HCT116 (cell line): ENCODE measurements around the gene TMEM164. TPM values are rescaled to one million over a fixed set of nuclear protein-coding genes. Genes with fewer than 3 reads are reported as not detected.

ENCODE experiments used
- ATAC-seq: fragments of 200-7000 bp; cut with Tn5 transposase; 2 replicates; pipeline ENCODE4 v1.9.1; 2020; ENCODE audit warnings: mild to moderate bottlenecking, moderate library complexity
- BruUV-seq: library from RNA; stranded (reverse); fragments of 400-500 nt; replicated peaks from 2 replicates; lab custom pipeline; 2021; lab: Mats Ljungman, UMichigan
- CTCF ChIA-PET: fragments of 300-600 bp; sonication (Branson Sonifier 250); formaldehyde crosslinking; loops from one replicate; lab custom pipeline; 2021; ENCODE audit warnings: antibody characterized with exemption; lab: Charles Lee
- POLR2A ChIA-PET: fragments of 300-600, 350-600 bp; sonication (Branson Sonifier 250); formaldehyde crosslinking; loops from one replicate; lab custom pipeline; 2021; ENCODE audit warnings: antibody characterized with exemption; lab: Charles Lee
- RAD21 ChIA-PET, 2 experiments: fragments of 300-600 bp; sonication (Branson Sonifier 250); formaldehyde crosslinking; loops; one replicate each; lab custom pipeline; 2023; ENCODE audit warnings: low total read pairs in 2 of 2; ENCODE audit not compliant: uncharacterized antibody in 2 of 2, unreplicated experiment in 2 of 2, low non-redundant PET in 1 of 2; lab: Charles Lee
- DNase-seq: peaks from one replicate; pipeline ENCODE4 v3.0.0-alpha.2; 2010; ENCODE audit warnings: low read depth, low spot score
- H2AFZ ChIP-seq: fragments of 200-600 bp; shearing (Covaris generic), sonication (generic); 2 replicates; pipeline ENCODE4 v1.6.1; 2017; ENCODE audit warnings: low read depth, mixed run types, mixed read lengths, antibody characterized with exemption, low read length; ENCODE audit not compliant: poor library complexity, severe bottlenecking
- H3K27ac ChIP-seq: 2 replicates; pipeline ENCODE4 v1.5.1; 2012; ENCODE audit warnings: low read depth, low read length
- H3K27me3 ChIP-seq: fragments of 200-600 bp; sonication (generic); 2 replicates; pipeline ENCODE4 v1.6.1; 2016; ENCODE audit warnings: mixed run types, low read length, mixed read lengths; ENCODE audit not compliant: insufficient read depth
- H3K36me3 ChIP-seq, 2 experiments: fragments of 200-500 bp in 1 of 2; fragments of 200-600 bp in 1 of 2; sonication (Bioruptor generic) in 1 of 2; sonication (generic) in 1 of 2; 2 replicates each; pipeline versions ENCODE4 v1.5.1 to v1.6.1; 2014 to 2016; ENCODE audit warnings: low read length in 2 of 2, inconsistent platforms in 1 of 2, mixed read lengths in 1 of 2, mixed run types in 1 of 2; ENCODE audit not compliant: insufficient read depth in 2 of 2, control insufficient read depth in 1 of 2
- H3K4me1 ChIP-seq, 2 experiments: fragments of 200-600 bp in 1 of 2; sonication (generic) in 1 of 2; 2 replicates each; pipeline versions ENCODE4 v1.5.1 to v1.6.1; 2012 to 2017; ENCODE audit warnings: low read length in 2 of 2, inconsistent platforms in 1 of 2, mild to moderate bottlenecking in 1 of 2, mixed read lengths in 1 of 2, mixed run types in 1 of 2, moderate library complexity in 1 of 2; ENCODE audit not compliant: insufficient read depth in 2 of 2, control insufficient read depth in 1 of 2
- H3K4me2 ChIP-seq: fragments of 200-600 bp; sonication (generic); 2 replicates; pipeline ENCODE4 v1.6.1; 2017; ENCODE audit warnings: mixed run types, low read length, mixed read lengths
- H3K4me3 ChIP-seq, 2 experiments: fragments of 200-600 bp in 1 of 2; sonication (generic) in 1 of 2; replicated peaks in 1 of 2; 2 replicates each; pipeline ENCODE4 v1.5.1; 2011 to 2016; ENCODE audit warnings: low read length in 2 of 2, control low read depth in 1 of 2, low read depth in 1 of 2, mild to moderate bottlenecking in 1 of 2, mixed read lengths in 1 of 2, mixed run types in 1 of 2
- H3K79me2 ChIP-seq: fragments of 200-600 bp; sonication (generic); 2 replicates; pipeline ENCODE4 v1.6.1; 2017; ENCODE audit warnings: mild to moderate bottlenecking, mixed run types, low read length, moderate library complexity, mixed read lengths; ENCODE audit not compliant: insufficient read depth
- H3K9ac ChIP-seq: fragments of 200-600 bp; sonication (generic); 2 replicates; pipeline ENCODE4 v1.6.1; 2016; ENCODE audit warnings: low read length, mixed read lengths
- H3K9me2 ChIP-seq: fragments of 200-600 bp; sonication (generic), shearing (Covaris generic); 2 replicates; pipeline ENCODE4 v1.6.1; 2017; ENCODE audit warnings: mixed run types, mild to moderate bottlenecking, moderate library complexity; ENCODE audit not compliant: insufficient read depth
- H3K9me3 ChIP-seq, 2 experiments: fragments of 200-500 bp in 1 of 2; fragments of 200-600 bp in 1 of 2; sonication (Bioruptor generic) in 1 of 2; sonication (generic) in 1 of 2; 2 replicates each; pipeline ENCODE4 v1.6.1; 2014 to 2017; ENCODE audit warnings: low read length in 2 of 2, mixed read lengths in 2 of 2, inconsistent platforms in 1 of 2, low read depth in 1 of 2, mild to moderate bottlenecking in 1 of 2, mixed run types in 1 of 2, moderate library complexity in 1 of 2; ENCODE audit not compliant: control insufficient read depth in 1 of 2, insufficient read depth in 1 of 2
- H4K20me1 ChIP-seq: fragments of 200-600 bp; sonication (generic), shearing (Covaris generic); 2 replicates; pipeline ENCODE4 v1.6.1; 2017; ENCODE audit warnings: mixed run types, mild to moderate bottlenecking, moderate library complexity; ENCODE audit not compliant: insufficient read depth
- CBX3 ChIP-seq: IDR thresholded peaks from 2 replicates; pipeline ENCODE4 v1.6.1; 2012; ENCODE audit warnings: low read depth
- CEBPB ChIP-seq: IDR thresholded peaks from 2 replicates; pipeline ENCODE4 v1.6.1; 2012; ENCODE audit warnings: low read depth
- CTCF ChIP-seq, 3 experiments: fragments of 200-600 bp in 1 of 3; sonication (generic) in 1 of 3; IDR thresholded peaks in 2 of 3; conservative IDR thresholded peaks in 1 of 3; 2 replicates each; pipeline ENCODE4 v1.5.1; 2012 to 2017; ENCODE audit warnings: low read depth in 2 of 3, low read length in 2 of 3, antibody characterized with exemption in 1 of 3, borderline replicate concordance in 1 of 3, control low read depth in 1 of 3, mild to moderate bottlenecking in 1 of 3, mixed read lengths in 1 of 3, mixed run types in 1 of 3, moderate library complexity in 1 of 3; ENCODE audit not compliant: insufficient read depth in 1 of 3
- ELF1 ChIP-seq: IDR thresholded peaks from 2 replicates; pipeline ENCODE4 v1.6.1; 2012; ENCODE audit warnings: low read depth, borderline replicate concordance
- EZH2phosphoT487 ChIP-seq: fragments of 200-600 bp; IDR thresholded peaks from 2 replicates; pipeline ENCODE4 v1.6.1; 2018; ENCODE audit warnings: antibody characterized with exemption, borderline replicate concordance
- FOSL1 ChIP-seq: IDR thresholded peaks from 2 replicates; pipeline ENCODE4 v1.6.1; 2012; ENCODE audit warnings: low read depth
- JUND ChIP-seq: IDR thresholded peaks from 2 replicates; pipeline ENCODE4 v1.6.1; 2012
- MAX ChIP-seq: IDR thresholded peaks from 2 replicates; pipeline ENCODE4 v1.6.1; 2012
- RAD21 ChIP-seq: IDR thresholded peaks from 2 replicates; pipeline ENCODE4 v1.6.1; 2012; ENCODE audit warnings: low read depth, mild to moderate bottlenecking
- SP1 ChIP-seq: IDR thresholded peaks from 2 replicates; pipeline ENCODE4 v1.6.1; 2012; ENCODE audit warnings: low read depth
- SRF ChIP-seq: IDR thresholded peaks from 2 replicates; pipeline ENCODE4 v1.6.1; 2012; ENCODE audit warnings: low read depth
- TCF7L2 ChIP-seq: IDR thresholded peaks from 2 replicates; pipeline ENCODE4 v1.7.0; 2011; ENCODE audit warnings: borderline replicate concordance, inconsistent platforms; ENCODE audit not compliant: insufficient read depth, insufficient read length; ENCODE audit errors: extremely low read depth
- ZFX ChIP-seq: fragments of 450-650 bp; IDR thresholded peaks from 2 replicates; pipeline ENCODE4 v1.6.1; 2017
- ZNF274 ChIP-seq: fragments of 200-500 bp; sonication (Bioruptor generic); IDR thresholded peaks from 2 replicates; pipeline ENCODE4 v1.6.1; 2014; ENCODE audit warnings: mild to moderate bottlenecking, low read depth, low read length, inconsistent platforms
- intact Hi-C: fragments of 100-400 bp; cut with micrococcal nuclease; formaldehyde crosslinking; loops from 2 replicates; pipeline ENCODE4 v1.10.0; 2022
- total RNA-seq: library from RNA; stranded (reverse); gene quantifications from one replicate; pipeline ENCODE4 v1.2.1, GENCODE V29; 2021; ENCODE audit not compliant: unreplicated experiment
- TF ChIP-seq, protein P1 (sequence below): IDR thresholded peaks from 2 replicates; pipeline ENCODE4 v1.6.1; 2011; ENCODE audit warnings: mild to moderate bottlenecking, low read length, moderate library complexity; ENCODE audit not compliant: insufficient replicate concordance; ENCODE audit errors: extremely low read depth

Gene TMEM164
- total RNA-seq, 1 experiment from 2014 or later: 18.7 TPM

GRCh38 chrX:110204986-110205385, 202.1 kb downstream of the TMEM164 start:
- Histone ChIP-seq H3K9me2 (no peaks in the 10 kb centered on the region), H4K20me1 (no peaks in the 10 kb centered on the region), H3K4me2 (no peak overlapping the region), H3K4me3 (no peak overlapping the region), H3K9ac (no peak overlapping the region), H3K79me2 (no peaks in the 10 kb centered on the region; the same call in 1 of the 2 replicates), H3K9me3 (no peaks in the 10 kb centered on the region), H3K27me3 (no peaks in the 10 kb centered on the region), H3K36me3 (no peaks in the 10 kb centered on the region), H3K27ac (no peak overlapping the region), H3K4me1 (peaks cover 8 to 32% of the 10 kb centered on the region in 2 experiments; a peak in 3 of 4 replicates), H2AFZ (no peak overlapping the region)
- ChIA-PET CTCF (no interaction called here), RAD21 (no interaction called here), POLR2A (no interaction called here)
- TF ChIP-seq RAD21 (no peak), ELF1 (no peak), FOSL1 (no peak), CEBPB (no peak), MAX (no peak), TCF7L2 (no peak), ZNF274 (no peak), EZH2phosphoT487 (no peak), CBX3 (no peak), SP1 (no peak), SRF (no peak), ZFX (no peak), JUND (no peak), CTCF (IDR thresholded peaks at IDR 0.05 in 2 of 3, conservative IDR thresholded peaks at IDR 0.05 in 1 of 3; ENCODE audit: borderline replicate concordance in 1 of 3, insufficient read depth in 1 of 3, low read depth in 2 of 3, low read length in 2 of 3) (no peak)
- TF ChIP-seq, protein P1, sequence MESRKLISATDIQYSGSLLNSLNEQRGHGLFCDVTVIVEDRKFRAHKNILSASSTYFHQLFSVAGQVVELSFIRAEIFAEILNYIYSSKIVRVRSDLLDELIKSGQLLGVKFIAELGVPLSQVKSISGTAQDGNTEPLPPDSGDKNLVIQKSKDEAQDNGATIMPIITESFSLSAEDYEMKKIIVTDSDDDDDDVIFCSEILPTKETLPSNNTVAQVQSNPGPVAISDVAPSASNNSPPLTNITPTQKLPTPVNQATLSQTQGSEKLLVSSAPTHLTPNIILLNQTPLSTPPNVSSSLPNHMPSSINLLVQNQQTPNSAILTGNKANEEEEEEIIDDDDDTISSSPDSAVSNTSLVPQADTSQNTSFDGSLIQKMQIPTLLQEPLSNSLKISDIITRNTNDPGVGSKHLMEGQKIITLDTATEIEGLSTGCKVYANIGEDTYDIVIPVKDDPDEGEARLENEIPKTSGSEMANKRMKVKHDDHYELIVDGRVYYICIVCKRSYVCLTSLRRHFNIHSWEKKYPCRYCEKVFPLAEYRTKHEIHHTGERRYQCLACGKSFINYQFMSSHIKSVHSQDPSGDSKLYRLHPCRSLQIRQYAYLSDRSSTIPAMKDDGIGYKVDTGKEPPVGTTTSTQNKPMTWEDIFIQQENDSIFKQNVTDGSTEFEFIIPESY: no peak
- no TSS peak for BruUV-seq
- intact Hi-C loops: no loop called here
- no peak for DNase-seq
- no peak for ATAC-seq
